Vagina (tissue), 2 donors: ENCODE measurements around the gene TTLL3.
"Not testable (repeated sequence)": the region's sequence is repeated elsewhere in the genome, so short reads cannot be mapped to it uniquely, and the experiment has no call there.

Source experiments
- POLR2A ChIP-seq, 2 donors: fragments of 450-650 bp; IDR thresholded peaks; one replicate each; pipeline ENCODE4 v1.6.1; 2017; ENCODE audit warnings: antibody characterized with exemption in 2 of 2, mild to moderate bottlenecking in 2 of 2, moderate library complexity in 2 of 2
- POLR2AphosphoS5 ChIP-seq, 2 donors: sonication (generic); formaldehyde crosslinking; IDR thresholded peaks; one replicate each; pipeline ENCODE4 v1.9.0; 2017; ENCODE audit warnings: antibody characterized with exemption in 2 of 2, mild to moderate bottlenecking in 2 of 2, low read depth in 1 of 2; ENCODE audit not compliant: insufficient read depth in 1 of 2
- TF ChIP-seq, protein P1 (sequence below), 3 experiments: fragments of 450-650 bp in 2 of 3; fragments of 200-600 bp in 1 of 3; sonication (generic) in 1 of 3; IDR thresholded peaks; one replicate each; pipeline ENCODE4 v1.5.1; 2017 to 2019; ENCODE audit warnings: antibody characterized with exemption in 3 of 3, mild to moderate bottlenecking in 2 of 3, moderate library complexity in 2 of 3

DNA sequence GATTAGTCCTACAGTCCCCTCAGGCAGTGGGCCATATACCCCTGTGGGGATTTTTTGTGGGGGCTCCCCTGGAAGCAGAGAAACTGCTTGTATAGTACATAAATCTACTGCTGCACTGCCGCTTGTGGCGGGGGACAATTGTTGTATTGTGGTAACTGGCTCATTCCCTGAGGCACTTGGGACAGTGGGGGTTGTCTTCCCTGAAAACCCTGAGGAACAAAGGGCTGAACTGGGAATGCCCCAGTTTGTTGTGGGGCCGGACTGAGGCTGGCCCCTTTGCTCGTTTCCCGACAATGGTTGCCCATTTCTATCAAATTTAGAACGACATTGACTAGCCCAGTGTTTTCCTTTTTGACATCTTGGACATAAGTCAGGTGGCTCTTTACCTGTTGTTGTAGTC lies 41.3 kb downstream of the TTLL3 start:
- TF ChIP-seq POLR2A (IDR thresholded peaks at IDR 0.05); POLR2AphosphoS5 (IDR thresholded peaks at IDR 0.05; ENCODE audit: insufficient read depth in 1 of 2, low read depth in 1 of 2): not testable (repeated sequence)
- TF ChIP-seq, protein P1, sequence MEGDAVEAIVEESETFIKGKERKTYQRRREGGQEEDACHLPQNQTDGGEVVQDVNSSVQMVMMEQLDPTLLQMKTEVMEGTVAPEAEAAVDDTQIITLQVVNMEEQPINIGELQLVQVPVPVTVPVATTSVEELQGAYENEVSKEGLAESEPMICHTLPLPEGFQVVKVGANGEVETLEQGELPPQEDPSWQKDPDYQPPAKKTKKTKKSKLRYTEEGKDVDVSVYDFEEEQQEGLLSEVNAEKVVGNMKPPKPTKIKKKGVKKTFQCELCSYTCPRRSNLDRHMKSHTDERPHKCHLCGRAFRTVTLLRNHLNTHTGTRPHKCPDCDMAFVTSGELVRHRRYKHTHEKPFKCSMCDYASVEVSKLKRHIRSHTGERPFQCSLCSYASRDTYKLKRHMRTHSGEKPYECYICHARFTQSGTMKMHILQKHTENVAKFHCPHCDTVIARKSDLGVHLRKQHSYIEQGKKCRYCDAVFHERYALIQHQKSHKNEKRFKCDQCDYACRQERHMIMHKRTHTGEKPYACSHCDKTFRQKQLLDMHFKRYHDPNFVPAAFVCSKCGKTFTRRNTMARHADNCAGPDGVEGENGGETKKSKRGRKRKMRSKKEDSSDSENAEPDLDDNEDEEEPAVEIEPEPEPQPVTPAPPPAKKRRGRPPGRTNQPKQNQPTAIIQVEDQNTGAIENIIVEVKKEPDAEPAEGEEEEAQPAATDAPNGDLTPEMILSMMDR (IDR thresholded peaks at IDR 0.05), result not testable (repeated sequence)
